Measurements from ENCODE around the gene HACL1. TPM values are rescaled to one million over a fixed set of nuclear protein-coding genes. Genes with fewer than 3 reads are reported as not detected.
A peak's percentile ranks its signal among the peaks of the same experiment; 100 is the strongest.

HACL1 gene
- total RNA-seq, 1 donor from 2014 or later: 25.0 TPM

- TF ChIP-seq CTCF (IDR thresholded peaks at IDR 0.05; ENCODE audit: insufficient read depth, low read length, severe bottlenecking): no peak
- H3K4me3 ChIP-seq (ENCODE audit: low read depth, low read length): no peak overlapping the region
- no peak for FAIRE-seq
- H3K27me3 ChIP-seq (ENCODE audit: control insufficient read depth, insufficient read depth, low read length): no peaks in the 10 kb centered on the region
- DNase-seq (ENCODE audit: low read depth): no peak
- H3K36me3 ChIP-seq (ENCODE audit: control insufficient read depth, insufficient read depth, low read length): no peaks in the 10 kb centered on the region
Measured at GRCh38 chr3:15632212-15632580, 30.8 kb upstream of the HACL1 start.

GRCh38 chr3:15631426-15632211, 30.2 kb upstream of the HACL1 start:
- Histone ChIP-seq H3K27me3 (ENCODE audit: control insufficient read depth, insufficient read depth, low read length) (no peaks in the 10 kb centered on the region), H3K4me3 (ENCODE audit: low read depth, low read length) (no peak overlapping the region), H3K36me3 (ENCODE audit: control insufficient read depth, insufficient read depth, low read length) (no peaks in the 10 kb centered on the region)
- TF ChIP-seq CTCF (IDR thresholded peaks at IDR 0.05; ENCODE audit: insufficient read depth, low read length, severe bottlenecking): no peak
- DNase-seq (ENCODE audit: low read depth) (no peak), FAIRE-seq (no peak)

- H3K27me3 ChIP-seq (ENCODE audit: control insufficient read depth, insufficient read depth, low read length): no peaks in the 10 kb centered on the region
- no peak overlapping the region for H3K4me3 ChIP-seq (ENCODE audit: low read depth, low read length)
- FAIRE-seq: no peak
- peak; percentile 85 for DNase-seq (ENCODE audit: low read depth)
- TF ChIP-seq CTCF (IDR thresholded peaks at IDR 0.05; ENCODE audit: insufficient read depth, low read length, severe bottlenecking): no peak
- H3K36me3 ChIP-seq (ENCODE audit: control insufficient read depth, insufficient read depth, low read length): no peaks in the 10 kb centered on the region
Measured at GRCh38 chr3:15630646-15631350, 29.4 kb upstream of the HACL1 start.

GRCh38 chr3:15629860-15630597, 28.7 kb upstream of the HACL1 start:
- H3K36me3 ChIP-seq (ENCODE audit: control insufficient read depth, insufficient read depth, low read length): no peaks in the 10 kb centered on the region
- no peak overlapping the region for H3K4me3 ChIP-seq (ENCODE audit: low read depth, low read length)
- no peaks in the 10 kb centered on the region for H3K27me3 ChIP-seq (ENCODE audit: control insufficient read depth, insufficient read depth, low read length)
- FAIRE-seq (no peak), DNase-seq (ENCODE audit: low read depth) (peak; percentile 79)
- peak; percentile 63 for TF ChIP-seq CTCF (IDR thresholded peaks at IDR 0.05; ENCODE audit: insufficient read depth, low read length, severe bottlenecking)

- TF ChIP-seq CTCF (IDR thresholded peaks at IDR 0.05; ENCODE audit: insufficient read depth, low read length, severe bottlenecking): no peak
- FAIRE-seq (no peak), DNase-seq (ENCODE audit: low read depth) (no peak)
- Histone ChIP-seq H3K4me3 (ENCODE audit: low read depth, low read length) (no peak overlapping the region), H3K36me3 (ENCODE audit: control insufficient read depth, insufficient read depth, low read length) (no peaks in the 10 kb centered on the region), H3K27me3 (ENCODE audit: control insufficient read depth, insufficient read depth, low read length) (no peaks in the 10 kb centered on the region)
Measured at GRCh38 chr3:15628967-15629366, 27.6 kb upstream of the HACL1 start.

All from bronchial epithelial cell (primary cell).